GM11168 (cell line): ENCODE results near the gene KLF6.

ENCODE experiments used
- in situ Hi-C: fragments of 300-500 bp; cut with MboI; formaldehyde crosslinking; loops from one replicate; pipeline ENCODE4 v1.12.0; 2022; ENCODE audit warnings: low sequenced_read_pairs; ENCODE audit not compliant: unreplicated experiment

Gene KLF6

GRCh38 chr10:3790272-3790671, 5.3 kb upstream of the KLF6 start:
- in situ Hi-C loops = no loop called here

- in situ Hi-C loops = no loop called here
These were observed 4.6 kb upstream of the KLF6 start for GRCh38 chr10:3789621-3790020.

DNA sequence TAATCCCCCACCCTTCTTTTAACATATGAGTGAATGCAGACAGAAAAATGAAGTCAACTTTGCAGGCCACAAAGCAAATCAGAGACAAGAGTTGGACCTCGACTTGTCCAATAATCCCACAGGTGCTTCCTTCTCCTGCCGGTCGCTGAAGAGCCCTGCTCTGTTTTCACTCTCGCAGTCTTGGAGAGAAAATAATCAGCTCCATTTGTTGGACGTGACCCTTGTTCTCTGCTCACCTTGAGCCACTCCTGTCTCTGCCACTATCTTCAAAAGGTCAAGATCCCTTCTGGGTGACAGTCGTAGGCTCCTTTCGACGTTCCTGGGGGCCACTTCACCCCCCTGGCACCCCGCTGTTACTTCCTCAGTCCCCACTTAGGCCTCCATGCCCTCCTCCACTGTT, 2.8 kb upstream of the KLF6 start:
- in situ Hi-C loops = no loop called here

DNA sequence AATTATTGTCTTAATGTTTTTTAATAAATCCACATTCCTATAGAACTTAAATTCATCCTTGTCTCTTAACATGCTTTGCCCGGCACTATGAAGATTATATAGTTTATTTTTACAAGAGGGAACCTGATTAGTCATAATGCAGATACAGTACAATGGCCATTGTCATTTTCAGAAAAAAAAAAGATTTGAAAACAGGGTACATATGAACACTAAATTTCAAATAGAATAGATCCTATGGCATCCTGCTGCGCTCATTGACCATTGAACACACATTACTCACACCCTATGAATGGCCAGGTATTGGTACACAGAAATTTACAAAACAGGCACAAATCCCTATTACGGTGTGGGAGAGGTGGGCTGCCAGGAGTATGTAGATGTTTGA, 2.0 kb upstream of the KLF6 start:
- in situ Hi-C loops = no loop called here

- in situ Hi-C loops = no loop called here
These were observed 1.4 kb upstream of the KLF6 start for GRCh38 chr10:3786295-3787015.

DNA sequence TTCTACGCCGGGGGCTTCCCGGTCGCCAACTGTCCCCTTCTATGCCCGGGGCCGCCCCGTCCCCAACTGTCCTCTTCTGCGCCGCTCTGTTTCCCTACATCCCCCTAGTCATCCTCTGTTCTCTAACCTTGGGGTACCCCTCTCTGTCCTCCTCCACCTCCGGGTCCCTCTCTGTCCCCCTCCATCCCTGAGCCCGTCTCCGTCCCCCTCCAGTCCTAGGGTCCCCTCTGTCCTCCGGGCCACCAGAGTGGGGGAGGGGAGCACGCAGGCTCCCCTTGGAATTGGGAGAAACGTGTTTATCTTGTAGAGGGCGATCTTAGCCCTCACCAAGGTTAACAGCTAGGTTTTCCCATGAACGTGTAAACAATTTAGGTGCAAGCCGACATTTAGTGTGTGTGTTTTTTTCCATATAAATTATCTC, 852 bp upstream of the KLF6 start:
- in situ Hi-C loops = no loop called here

- in situ Hi-C loops = no loop called here
These were observed 342 bp upstream of the KLF6 start for GRCh38 chr10:3785251-3785850.

DNA sequence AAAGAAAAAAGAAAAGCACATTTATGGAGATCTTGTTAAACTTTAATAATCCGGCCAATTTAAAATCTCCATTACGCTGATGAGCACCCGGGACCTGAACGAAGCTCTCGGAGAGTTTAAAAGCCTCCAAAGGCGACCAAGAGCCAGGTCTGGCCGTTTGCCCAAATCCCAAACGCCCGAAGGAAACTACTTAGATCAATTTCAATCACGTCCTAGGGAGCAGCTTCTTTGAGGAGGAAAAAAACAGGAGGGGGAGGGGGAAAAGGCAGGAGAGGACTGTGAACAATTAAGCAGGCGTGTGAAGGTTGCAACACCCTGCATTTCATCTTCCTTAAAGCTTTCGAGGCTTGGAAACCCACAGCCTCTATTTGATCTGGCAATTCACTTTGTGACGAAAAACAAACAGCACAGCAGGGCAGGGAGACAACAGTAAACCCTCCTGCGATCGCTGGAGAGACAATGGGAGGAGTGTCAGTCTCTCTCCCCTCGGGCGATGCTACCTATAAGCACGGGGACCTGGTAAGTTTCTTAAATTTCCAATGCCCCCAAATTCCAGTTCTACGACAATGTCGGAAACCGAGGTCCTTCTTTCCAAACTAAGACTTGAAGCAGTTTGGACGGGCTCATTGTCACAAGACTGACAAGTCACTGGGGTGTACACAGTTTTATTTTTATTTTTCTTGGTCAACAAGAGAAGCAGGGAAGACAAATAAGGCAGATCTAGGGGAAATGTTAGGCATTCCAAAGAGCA, 1.2 kb downstream of the KLF6 start:
- in situ Hi-C loops = loop anchor here (5.0 kb wide), 1 partner anchor 163 kb away; no protein-coding TSS in a partner anchor

- in situ Hi-C loops = loop anchor here (5.0 kb wide), 1 partner anchor 164 kb away; no protein-coding TSS in a partner anchor
These were observed 1.7 kb downstream of the KLF6 start for GRCh38 chr10:3783316-3783681.

DNA sequence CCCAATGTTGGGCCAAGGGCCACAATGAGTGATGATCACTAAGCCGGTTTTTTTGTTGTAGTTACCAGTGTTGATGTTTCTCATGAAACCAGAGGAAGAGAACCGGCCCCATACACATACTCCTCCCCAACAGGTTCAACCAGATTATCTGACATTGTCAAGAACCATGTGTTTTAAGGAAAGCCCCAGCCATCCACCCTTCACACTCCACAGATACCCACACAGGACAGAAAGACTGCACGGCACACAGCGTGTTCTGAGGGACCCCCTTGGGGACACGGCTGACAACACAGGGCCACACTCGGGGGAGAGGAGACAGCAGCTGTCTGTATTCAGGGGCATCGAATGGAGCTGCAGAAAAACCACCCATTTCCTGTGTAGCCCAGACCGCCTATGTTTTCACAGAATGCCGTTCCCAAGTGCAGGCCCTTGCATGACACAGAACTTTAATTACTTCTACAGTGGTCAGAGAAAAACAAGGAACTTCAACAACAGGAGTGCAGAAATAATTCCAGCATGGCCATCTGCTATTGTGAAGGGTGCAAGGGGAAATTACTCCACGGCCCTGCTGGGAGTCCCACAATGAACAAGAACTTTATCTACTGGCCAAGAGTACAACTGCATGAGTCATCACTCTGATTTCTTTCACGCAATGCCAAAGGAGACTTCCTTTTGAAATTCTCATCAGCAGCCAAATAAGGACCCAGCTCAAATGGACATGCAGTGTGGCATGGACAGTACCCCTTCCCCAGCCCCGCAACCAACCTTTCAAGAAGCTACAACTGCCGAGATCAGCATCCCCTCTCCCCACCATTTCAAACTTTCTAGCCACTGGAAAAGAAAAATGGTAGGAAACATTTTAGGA, 2.3 kb downstream of the KLF6 start:
- in situ Hi-C loops = loop anchor here (5.0 kb wide), 1 partner anchor 165 kb away; no protein-coding TSS in a partner anchor

- in situ Hi-C loops = loop anchor here (5.0 kb wide), 1 partner anchor 165 kb away; no protein-coding TSS in a partner anchor
These were observed 2.9 kb downstream of the KLF6 start for GRCh38 chr10:3782146-3782450.

- in situ Hi-C loops = loop anchor here (5.0 kb wide), 1 partner anchor 166 kb away; no protein-coding TSS in a partner anchor
These were observed 3.4 kb downstream of the KLF6 start for GRCh38 chr10:3781468-3782145.

- in situ Hi-C loops = loop anchor here (5.0 kb wide), 1 partner anchor 166 kb away; no protein-coding TSS in a partner anchor
These were observed 4.1 kb downstream of the KLF6 start for GRCh38 chr10:3780771-3781467.

GRCh38 chr10:3780021-3780770, 4.8 kb downstream of the KLF6 start:
- in situ Hi-C loops = loop anchor here (5.0 kb wide), 1 partner anchor 167 kb away; no protein-coding TSS in a partner anchor

DNA sequence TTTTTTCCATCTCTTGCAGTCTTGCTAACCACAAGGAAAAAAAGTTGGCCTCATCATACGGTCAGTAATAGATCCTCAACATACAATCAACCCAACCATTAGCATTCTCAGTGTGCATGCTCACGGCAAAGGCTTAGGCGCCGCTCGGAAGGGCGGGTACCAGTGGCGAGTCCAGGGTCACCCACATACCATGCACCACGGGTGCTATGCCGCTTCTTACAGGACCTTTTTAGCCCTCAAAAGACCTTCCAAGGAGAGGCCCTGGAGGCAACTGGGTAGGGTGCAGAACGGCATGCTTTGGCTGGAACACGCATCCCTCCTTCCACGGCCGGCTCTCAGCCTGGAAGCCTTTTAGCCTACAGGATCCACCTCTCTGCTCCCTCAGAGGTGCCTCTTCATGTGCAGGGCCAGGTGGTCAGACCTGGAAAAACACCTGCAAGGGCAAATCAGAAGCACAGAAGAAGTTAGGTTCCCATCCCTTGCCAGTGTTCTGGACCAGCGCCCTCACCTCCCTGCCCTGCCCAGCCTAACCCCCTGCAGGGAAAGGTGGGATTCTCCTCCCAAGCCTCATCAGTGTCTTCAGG, 5.8 kb downstream of the KLF6 start:
- in situ Hi-C loops = no loop called here

DNA sequence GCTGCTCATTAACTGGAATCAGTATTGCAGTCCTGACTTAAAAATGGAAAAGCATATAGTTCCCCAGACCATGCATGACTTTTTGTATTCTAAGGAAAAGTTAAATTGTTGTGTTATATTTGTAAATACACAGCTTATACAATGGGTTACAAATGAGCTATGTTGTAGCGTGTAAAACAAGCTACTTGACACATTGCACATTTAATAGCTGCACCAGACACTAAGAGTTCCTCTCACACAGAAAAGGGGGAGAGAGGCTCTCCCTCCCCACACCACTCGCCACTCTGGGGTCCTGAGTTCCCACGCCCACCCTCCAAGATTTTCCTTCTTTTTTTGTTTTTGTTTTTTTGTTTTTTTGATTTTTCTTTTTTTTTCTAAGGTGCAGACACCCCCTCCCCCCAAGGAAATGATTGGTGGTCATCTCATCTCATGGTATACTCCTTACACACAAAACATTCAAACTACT, 6.3 kb downstream of the KLF6 start:
- in situ Hi-C loops = no loop called here

- in situ Hi-C loops = no loop called here
These were observed 6.9 kb downstream of the KLF6 start for GRCh38 chr10:3777981-3778691.
